ENCODE measurements around the gene SEC16A. TPM values are rescaled to one million over a fixed set of nuclear protein-coding genes. Genes with fewer than 3 reads are reported as not detected.

SEC16A gene
- total RNA-seq, 1 donor from 2014 or later = 85.0 TPM

- Mint-ChIP-seq H3K27me3 (ENCODE audit: unreplicated experiment) (no peaks in the 10 kb centered on the region), H3K27ac (ENCODE audit: unreplicated experiment) (peak overlapping the region; percentile 99), H3K36me3 (ENCODE audit: unreplicated experiment) (no peaks in the 10 kb centered on the region), H3K4me3 (ENCODE audit: unreplicated experiment) (peak overlapping the region; percentile 97), H3K4me1 (ENCODE audit: unreplicated experiment) (peaks cover 24% of the 10 kb centered on the region), H3K9me3 (ENCODE audit: unreplicated experiment) (no peaks in the 10 kb centered on the region)
- DNase-seq (ENCODE audit: extremely low spot score, unreplicated experiment) = peak; percentile 99
- TF ChIP-seq CTCF (IDR thresholded peaks at IDR 0.05) = no peak
Observed at GRCh38 chr9:136483589-136484152, 831 bp upstream of the SEC16A start.

- Mint-ChIP-seq H3K36me3 (ENCODE audit: unreplicated experiment) (peaks cover 5% of the 10 kb centered on the region), H3K27ac (ENCODE audit: unreplicated experiment) (peak overlapping the region; percentile 84), H3K27me3 (ENCODE audit: unreplicated experiment) (no peaks in the 10 kb centered on the region), H3K4me3 (ENCODE audit: unreplicated experiment) (peak overlapping the region; percentile 97), H3K9me3 (ENCODE audit: unreplicated experiment) (no peaks in the 10 kb centered on the region), H3K4me1 (ENCODE audit: unreplicated experiment) (peaks cover 24% of the 10 kb centered on the region)
- no peak for TF ChIP-seq CTCF (IDR thresholded peaks at IDR 0.05)
- DNase-seq (ENCODE audit: extremely low spot score, unreplicated experiment) = no peak
Observed at GRCh38 chr9:136482046-136482792, 621 bp downstream of the SEC16A start.

- TF ChIP-seq CTCF (IDR thresholded peaks at IDR 0.05) = no peak
- H3K36me3 Mint-ChIP-seq (ENCODE audit: unreplicated experiment) = peaks cover 5% of the 10 kb centered on the region
- peak overlapping the region; percentile 84 for H3K27ac Mint-ChIP-seq (ENCODE audit: unreplicated experiment)
- H3K4me3 Mint-ChIP-seq (ENCODE audit: unreplicated experiment) = peak overlapping the region; percentile 97
- H3K4me1 Mint-ChIP-seq (ENCODE audit: unreplicated experiment) = peaks cover 24% of the 10 kb centered on the region
- no peak for DNase-seq (ENCODE audit: extremely low spot score, unreplicated experiment)
- no peaks in the 10 kb centered on the region for H3K27me3 Mint-ChIP-seq (ENCODE audit: unreplicated experiment)
- H3K9me3 Mint-ChIP-seq (ENCODE audit: unreplicated experiment) = no peaks in the 10 kb centered on the region
Observed at GRCh38 chr9:136481558-136481957, 1.3 kb downstream of the SEC16A start.

- no peak overlapping the region for H3K27ac Mint-ChIP-seq (ENCODE audit: unreplicated experiment)
- no peak overlapping the region for H3K4me3 Mint-ChIP-seq (ENCODE audit: unreplicated experiment)
- H3K36me3 Mint-ChIP-seq (ENCODE audit: unreplicated experiment) = peaks cover 24% of the 10 kb centered on the region
Observed at GRCh38 chr9:136476369-136477150, 6.3 kb downstream of the SEC16A start.

More at GRCh38 chr9:136476369-136477150, 6.3 kb downstream of the SEC16A start:
- no peak for TF ChIP-seq CTCF (IDR thresholded peaks at IDR 0.05)
- DNase-seq (ENCODE audit: extremely low spot score, unreplicated experiment) = no peak
- no peaks in the 10 kb centered on the region for H3K9me3 Mint-ChIP-seq (ENCODE audit: unreplicated experiment)
- no peaks in the 10 kb centered on the region for H3K27me3 Mint-ChIP-seq (ENCODE audit: unreplicated experiment)
- H3K4me1 Mint-ChIP-seq (ENCODE audit: unreplicated experiment) = peaks cover 13% of the 10 kb centered on the region
